ENCODE data around the gene DLX6.

- TF ChIP-seq CTCF (IDR thresholded peaks at IDR 0.05; ENCODE audit: borderline replicate concordance, extremely low read depth, low read length, poor library complexity, severe bottlenecking) (no peak), EZH2 (IDR thresholded peaks at IDR 0.05; ENCODE audit: borderline replicate concordance, low read depth, low read length, severe bottlenecking) (no peak)
These were observed 15.8 kb downstream of the DLX6 start for GRCh38 chr7:97020996-97021746.

All from DND-41 (cell line).